GM23338 (cell line): ENCODE measurements around the gene RYR2. TPM values are rescaled to one million over a fixed set of nuclear protein-coding genes. Genes with fewer than 3 reads are reported as not detected.
A peak's percentile ranks its signal among the peaks of the same experiment; 100 is the strongest.

Experiments
- ATAC-seq: fragments of 200-7000 bp; cut with Tn5 transposase; 3 replicates; pipeline ENCODE4 v1.9.1; 2020
- DNase-seq: peaks from one replicate; pipeline ENCODE4 v3.0.0-alpha.2; 2015; ENCODE audit warnings: low spot score
- H2AFZ ChIP-seq: fragments of 200-600 bp; sonication (generic); 2 replicates; pipeline ENCODE4 v1.8.0; 2016; ENCODE audit warnings: antibody characterized with exemption, mild to moderate bottlenecking, moderate library complexity
- H3F3A ChIP-seq: fragments of 200-600 bp; sonication (generic); replicated peaks from 2 replicates; pipeline ENCODE4 v1.8.0; 2017; ENCODE audit warnings: antibody characterized with exemption, mixed run types, low read depth
- H3K27ac ChIP-seq: fragments of 200-600 bp; sonication (generic); 2 replicates; pipeline ENCODE4 v1.6.1; 2016; ENCODE audit warnings: low read depth
- H3K27me3 ChIP-seq: fragments of 200-600 bp; sonication (generic); 2 replicates; pipeline ENCODE4 v1.8.0; 2016; ENCODE audit warnings: mild to moderate bottlenecking, mixed run types, moderate library complexity; ENCODE audit not compliant: insufficient read depth
- H3K36me3 ChIP-seq: fragments of 200-600 bp; sonication (generic); 2 replicates; pipeline ENCODE4 v1.8.0; 2016; ENCODE audit warnings: mild to moderate bottlenecking; ENCODE audit not compliant: insufficient read depth
- H3K4me1 ChIP-seq: fragments of 200-600 bp; sonication (generic); 2 replicates; pipeline ENCODE4 v1.8.0; 2016; ENCODE audit warnings: mild to moderate bottlenecking, moderate library complexity; ENCODE audit not compliant: insufficient read depth
- H3K4me2 ChIP-seq: fragments of 200-600 bp; sonication (generic); 2 replicates; pipeline ENCODE4 v1.7.1; 2017; ENCODE audit warnings: mixed run types
- H3K4me3 ChIP-seq: fragments of 200-600 bp; sonication (generic); 2 replicates; pipeline ENCODE4 v1.6.1; 2016; ENCODE audit warnings: mixed run types
- H3K79me2 ChIP-seq: fragments of 200-600 bp; sonication (generic); replicated peaks from 2 replicates; pipeline ENCODE4 v1.8.0; 2017; ENCODE audit warnings: mild to moderate bottlenecking; ENCODE audit not compliant: insufficient read depth
- H3K9me2 ChIP-seq: fragments of 200-600 bp; sonication (generic); 2 replicates; pipeline ENCODE4 v1.8.0; 2017; ENCODE audit not compliant: insufficient read depth
- H4K20me1 ChIP-seq: fragments of 200-600 bp; sonication (generic); replicated peaks from 2 replicates; pipeline ENCODE4 v1.8.0; 2017; ENCODE audit warnings: mild to moderate bottlenecking; ENCODE audit not compliant: insufficient read depth
- H3K27ac Mint-ChIP-seq: 2 replicates; pipeline ENCODE4 v1.8.0; 2020; ENCODE audit warnings: inconsistent platforms, mild to moderate bottlenecking, moderate library complexity, mixed read lengths
- H3K27me3 Mint-ChIP-seq: 3 replicates; pipeline ENCODE4 v1.8.0; 2022; ENCODE audit warnings: low read depth, mild to moderate bottlenecking, moderate library complexity, mixed read lengths, inconsistent platforms; ENCODE audit not compliant: insufficient read depth, poor library complexity
- H3K36me3 Mint-ChIP-seq: 3 replicates; pipeline ENCODE4 v1.8.0; 2021; ENCODE audit warnings: low read depth, mild to moderate bottlenecking, inconsistent platforms, moderate library complexity, mixed read lengths
- H3K4me1 Mint-ChIP-seq: 3 replicates; pipeline ENCODE4 v1.8.0; 2020; ENCODE audit warnings: mild to moderate bottlenecking, inconsistent platforms, mixed read lengths
- H3K4me3 Mint-ChIP-seq: 3 replicates; pipeline ENCODE4 v1.8.0; 2021; ENCODE audit warnings: moderate library complexity, mild to moderate bottlenecking, inconsistent platforms, mixed read lengths
- H3K9me3 Mint-ChIP-seq: 3 replicates; pipeline ENCODE4 v1.8.0; 2020; ENCODE audit warnings: moderate library complexity, mild to moderate bottlenecking, inconsistent platforms, mixed read lengths
- CREB1 ChIP-seq: fragments of 250-450 bp; sonication (Bioruptor Pico); IDR thresholded peaks from 2 replicates; pipeline ENCODE4 v1.5.0; 2020; ENCODE audit warnings: low read depth, mild to moderate bottlenecking, moderate library complexity
- CTCF ChIP-seq, 2 experiments: fragments of 200-600 bp in 1 of 2; sonication (generic) in 1 of 2; conservative IDR thresholded peaks; 2 replicates each; pipeline versions ENCODE4 v1.5.1 to v1.6.1; 2016 to 2017; ENCODE audit warnings: antibody characterized with exemption in 2 of 2, low read depth in 2 of 2, mild to moderate bottlenecking in 2 of 2, moderate library complexity in 1 of 2
- ETS1 ChIP-seq: IDR thresholded peaks from 2 replicates; pipeline ENCODE4 v1.6.1; 2016; ENCODE audit warnings: antibody characterized with exemption
- EZH2 ChIP-seq: fragments of 200-600 bp; sonication (generic); IDR thresholded peaks from one replicate; pipeline ENCODE4 v1.8.0; 2017; ENCODE audit warnings: antibody characterized with exemption, mild to moderate bottlenecking, low read depth; ENCODE audit not compliant: unreplicated experiment
- EZH2phosphoT487 ChIP-seq: fragments of 200-600 bp; sonication (generic); IDR thresholded peaks from one replicate; pipeline ENCODE4 v1.8.1; 2018; ENCODE audit warnings: antibody characterized with exemption; ENCODE audit not compliant: unreplicated experiment
- JUNB ChIP-seq: IDR thresholded peaks from one replicate; pipeline ENCODE4 v1.6.1; 2016; ENCODE audit warnings: antibody characterized with exemption; ENCODE audit not compliant: unreplicated experiment
- NANOG ChIP-seq: IDR thresholded peaks from 2 replicates; pipeline ENCODE4 v1.6.1; 2016; ENCODE audit warnings: antibody characterized with exemption, borderline replicate concordance
- POLR2AphosphoS5 ChIP-seq: IDR thresholded peaks from 2 replicates; pipeline ENCODE4 v1.6.1; 2016; ENCODE audit warnings: antibody characterized with exemption, low read depth
- REST ChIP-seq: IDR thresholded peaks from one replicate; pipeline ENCODE4 v1.6.1; 2018; ENCODE audit warnings: antibody characterized with exemption; ENCODE audit not compliant: unreplicated experiment
- STAT1 ChIP-seq: IDR thresholded peaks from one replicate; pipeline ENCODE4 v1.6.1; 2016; ENCODE audit warnings: antibody characterized with exemption; ENCODE audit not compliant: unreplicated experiment
- ZNF114 ChIP-seq: fragments of 250-450 bp; sonication (Bioruptor Pico); IDR thresholded peaks from 2 replicates; pipeline ENCODE4 v1.5.0; 2020; ENCODE audit warnings: mild to moderate bottlenecking, moderate library complexity
- ZNF331 ChIP-seq: fragments of 250-450 bp; sonication (Bioruptor Pico); IDR thresholded peaks from 2 replicates; pipeline ENCODE4 v1.5.0; 2020; ENCODE audit warnings: low read depth, mild to moderate bottlenecking, moderate library complexity
- polyA plus RNA-seq: library from polyadenylated mRNA; unstranded; fragments of >200 nt; fragmentation: Nextera tagmentation; extraction: Ambion mirVana; gene quantifications from 2 replicates; pipeline ENCODE4 v1.2.1, GENCODE V29; 2016
- total RNA-seq: library from RNA; depleted of rRNA; stranded (reverse); fragments of >200 nt; shearing (Covaris generic); gene quantifications from 2 replicates; pipeline ENCODE4 v1.2.3, GENCODE V29; 2014
- TF ChIP-seq, protein P1 (sequence below): fragments of 250-450 bp; sonication (Bioruptor Pico); IDR thresholded peaks from 2 replicates; pipeline ENCODE4 v1.5.0; 2020; ENCODE audit warnings: mild to moderate bottlenecking, moderate library complexity

Gene RYR2
- total and polyA plus RNA-seq, 2 experiments from 2014 or later = 8.9 to 10.0 TPM

- H3K4me1 ChIP-seq = peaks cover 13% of the 10 kb centered on the region
- H3F3A ChIP-seq = no peaks in the 10 kb centered on the region; the same call in 1 of the 2 replicates
- H3K36me3 Mint-ChIP-seq = no peaks in the 10 kb centered on the region
- H3K9me2 ChIP-seq = peaks cover 6% of the 10 kb centered on the region; the same call in 1 of the 2 replicates
- H3K9me3 Mint-ChIP-seq = no peaks in the 10 kb centered on the region; the same call in 2 of the 3 replicates
- no peak overlapping the region for H3K4me3 ChIP-seq
- TF ChIP-seq ZNF331 (no peak), POLR2AphosphoS5 (no peak), EZH2 (no peak), REST (no peak), CTCF (conservative IDR thresholded peaks at IDR 0.05; ENCODE audit: low read depth in 2 of 2) (no peak), STAT1 (no peak), ZNF114 (no peak), EZH2phosphoT487 (no peak), JUNB (no peak), NANOG (no peak), ETS1 (no peak), CREB1 (CRISPR knock-in tag) (no peak)
- TF ChIP-seq, protein P1, sequence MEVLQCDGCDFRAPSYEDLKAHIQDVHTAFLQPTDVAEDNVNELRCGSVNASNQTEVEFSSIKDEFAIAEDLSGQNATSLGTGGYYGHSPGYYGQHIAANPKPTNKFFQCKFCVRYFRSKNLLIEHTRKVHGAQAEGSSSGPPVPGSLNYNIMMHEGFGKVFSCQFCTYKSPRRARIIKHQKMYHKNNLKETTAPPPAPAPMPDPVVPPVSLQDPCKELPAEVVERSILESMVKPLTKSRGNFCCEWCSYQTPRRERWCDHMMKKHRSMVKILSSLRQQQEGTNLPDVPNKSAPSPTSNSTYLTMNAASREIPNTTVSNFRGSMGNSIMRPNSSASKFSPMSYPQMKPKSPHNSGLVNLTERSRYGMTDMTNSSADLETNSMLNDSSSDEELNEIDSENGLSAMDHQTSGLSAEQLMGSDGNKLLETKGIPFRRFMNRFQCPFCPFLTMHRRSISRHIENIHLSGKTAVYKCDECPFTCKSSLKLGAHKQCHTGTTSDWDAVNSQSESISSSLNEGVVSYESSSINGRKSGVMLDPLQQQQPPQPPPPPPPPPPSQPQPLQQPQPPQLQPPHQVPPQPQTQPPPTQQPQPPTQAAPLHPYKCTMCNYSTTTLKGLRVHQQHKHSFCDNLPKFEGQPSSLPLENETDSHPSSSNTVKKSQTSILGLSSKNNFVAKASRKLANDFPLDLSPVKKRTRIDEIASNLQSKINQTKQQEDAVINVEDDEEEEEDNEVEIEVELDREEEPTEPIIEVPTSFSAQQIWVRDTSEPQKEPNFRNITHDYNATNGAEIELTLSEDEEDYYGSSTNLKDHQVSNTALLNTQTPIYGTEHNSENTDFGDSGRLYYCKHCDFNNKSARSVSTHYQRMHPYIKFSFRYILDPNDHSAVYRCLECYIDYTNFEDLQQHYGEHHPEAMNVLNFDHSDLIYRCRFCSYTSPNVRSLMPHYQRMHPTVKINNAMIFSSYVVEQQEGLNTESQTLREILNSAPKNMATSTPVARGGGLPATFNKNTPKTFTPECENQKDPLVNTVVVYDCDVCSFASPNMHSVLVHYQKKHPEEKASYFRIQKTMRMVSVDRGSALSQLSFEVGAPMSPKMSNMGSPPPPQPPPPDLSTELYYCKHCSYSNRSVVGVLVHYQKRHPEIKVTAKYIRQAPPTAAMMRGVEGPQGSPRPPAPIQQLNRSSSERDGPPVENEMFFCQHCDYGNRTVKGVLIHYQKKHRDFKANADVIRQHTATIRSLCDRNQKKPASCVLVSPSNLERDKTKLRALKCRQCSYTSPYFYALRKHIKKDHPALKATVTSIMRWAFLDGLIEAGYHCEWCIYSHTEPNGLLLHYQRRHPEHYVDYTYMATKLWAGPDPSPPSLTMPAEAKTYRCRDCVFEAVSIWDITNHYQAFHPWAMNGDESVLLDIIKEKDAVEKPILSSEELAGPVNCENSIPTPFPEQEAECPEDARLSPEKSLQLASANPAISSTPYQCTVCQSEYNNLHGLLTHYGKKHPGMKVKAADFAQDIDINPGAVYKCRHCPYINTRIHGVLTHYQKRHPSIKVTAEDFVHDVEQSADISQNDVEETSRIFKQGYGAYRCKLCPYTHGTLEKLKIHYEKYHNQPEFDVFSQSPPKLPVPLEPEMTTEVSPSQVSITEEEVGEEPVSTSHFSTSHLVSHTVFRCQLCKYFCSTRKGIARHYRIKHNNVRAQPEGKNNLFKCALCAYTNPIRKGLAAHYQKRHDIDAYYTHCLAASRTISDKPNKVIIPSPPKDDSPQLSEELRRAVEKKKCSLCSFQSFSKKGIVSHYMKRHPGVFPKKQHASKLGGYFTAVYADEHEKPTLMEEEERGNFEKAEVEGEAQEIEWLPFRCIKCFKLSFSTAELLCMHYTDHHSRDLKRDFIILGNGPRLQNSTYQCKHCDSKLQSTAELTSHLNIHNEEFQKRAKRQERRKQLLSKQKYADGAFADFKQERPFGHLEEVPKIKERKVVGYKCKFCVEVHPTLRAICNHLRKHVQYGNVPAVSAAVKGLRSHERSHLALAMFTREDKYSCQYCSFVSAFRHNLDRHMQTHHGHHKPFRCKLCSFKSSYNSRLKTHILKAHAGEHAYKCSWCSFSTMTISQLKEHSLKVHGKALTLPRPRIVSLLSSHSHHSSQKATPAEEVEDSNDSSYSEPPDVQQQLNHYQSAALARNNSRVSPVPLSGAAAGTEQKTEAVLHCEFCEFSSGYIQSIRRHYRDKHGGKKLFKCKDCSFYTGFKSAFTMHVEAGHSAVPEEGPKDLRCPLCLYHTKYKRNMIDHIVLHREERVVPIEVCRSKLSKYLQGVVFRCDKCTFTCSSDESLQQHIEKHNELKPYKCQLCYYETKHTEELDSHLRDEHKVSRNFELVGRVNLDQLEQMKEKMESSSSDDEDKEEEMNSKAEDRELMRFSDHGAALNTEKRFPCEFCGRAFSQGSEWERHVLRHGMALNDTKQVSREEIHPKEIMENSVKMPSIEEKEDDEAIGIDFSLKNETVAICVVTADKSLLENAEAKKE (CRISPR knock-in tag) = no peak
- no peak overlapping the region for H3K4me2 ChIP-seq
- DNase-seq (no peak), ATAC-seq (no peak)
- H3K4me1 Mint-ChIP-seq = peaks cover 23% of the 10 kb centered on the region
- H3K79me2 ChIP-seq = no peaks in the 10 kb centered on the region
- peaks cover 9% of the 10 kb centered on the region for H3K27me3 Mint-ChIP-seq
- H3K27ac ChIP-seq = no peak overlapping the region
- H3K36me3 ChIP-seq = no peaks in the 10 kb centered on the region
- no peak overlapping the region; the same call in 1 of the 2 replicates for H3K27ac Mint-ChIP-seq
- no peaks in the 10 kb centered on the region for H4K20me1 ChIP-seq
- H3K27me3 ChIP-seq = no peaks in the 10 kb centered on the region
- no peak overlapping the region for H3K4me3 Mint-ChIP-seq
- H2AFZ ChIP-seq = peak overlapping the region; percentile 56; the same call in 1 of the 2 replicates
Measured at GRCh38 chr1:237033061-237033460, 8.9 kb upstream of the RYR2 start.
